Middle frontal gyrus (tissue), 1 donor: ENCODE measurements around the gene CEP120.
A peak's percentile ranks its signal among the peaks of the same experiment; 100 is the strongest.
"Not testable (repeated sequence)": the region's sequence is repeated elsewhere in the genome, so short reads cannot be mapped to it uniquely, and the experiment has no call there.

Experiments used
- DNase-seq: peaks from one replicate; pipeline ENCODE4 v3.0.0-alpha.2; 2015; ENCODE audit warnings: low spot score; ENCODE audit errors: extremely low spot score

Gene CEP120

GRCh38 chr5:123423278-123424149 is at the start of gene CEP120:
CEP120 (minus strand) TSS chr5:123423403; CDS start chr5:123422998, 405 bp downstream.
- peak; percentile 100 for DNase-seq

DNA sequence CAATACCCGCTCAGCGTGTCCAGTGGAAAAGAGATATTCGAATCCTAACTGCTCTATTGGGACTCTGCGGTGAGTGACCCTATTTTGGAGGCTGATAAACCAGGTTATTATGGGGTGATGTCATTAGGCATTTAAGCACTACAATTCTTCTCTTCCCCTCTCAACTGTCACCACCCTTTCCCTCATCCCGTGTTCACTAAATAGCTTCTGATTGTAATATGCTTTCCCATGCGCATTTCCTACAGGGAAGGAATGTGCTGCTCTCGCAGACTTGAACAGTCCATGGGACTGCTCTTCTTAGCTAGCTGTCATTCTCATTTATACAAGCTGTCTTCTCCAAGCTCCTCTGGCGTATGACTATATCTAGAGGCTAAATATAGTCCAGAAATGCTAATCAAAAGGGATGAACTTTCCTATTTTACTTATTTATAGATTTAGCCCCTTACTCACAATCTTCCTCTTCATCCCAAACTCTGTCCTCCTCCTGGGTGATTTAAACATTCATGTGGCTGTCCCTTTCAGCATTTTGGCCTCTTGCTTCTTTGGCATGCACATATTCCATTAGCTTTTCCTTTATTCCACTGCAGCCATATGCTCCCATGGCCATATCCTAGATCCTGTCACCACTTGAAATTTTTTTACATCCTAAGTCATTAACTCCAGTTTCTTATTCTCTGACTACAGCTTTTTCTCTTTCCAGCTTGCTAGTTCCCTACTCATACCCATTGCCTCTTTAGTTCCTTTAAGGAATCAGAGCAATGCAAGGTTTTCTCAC is 49.1 kb upstream of the CEP120 start:
- no peak for DNase-seq

DNA sequence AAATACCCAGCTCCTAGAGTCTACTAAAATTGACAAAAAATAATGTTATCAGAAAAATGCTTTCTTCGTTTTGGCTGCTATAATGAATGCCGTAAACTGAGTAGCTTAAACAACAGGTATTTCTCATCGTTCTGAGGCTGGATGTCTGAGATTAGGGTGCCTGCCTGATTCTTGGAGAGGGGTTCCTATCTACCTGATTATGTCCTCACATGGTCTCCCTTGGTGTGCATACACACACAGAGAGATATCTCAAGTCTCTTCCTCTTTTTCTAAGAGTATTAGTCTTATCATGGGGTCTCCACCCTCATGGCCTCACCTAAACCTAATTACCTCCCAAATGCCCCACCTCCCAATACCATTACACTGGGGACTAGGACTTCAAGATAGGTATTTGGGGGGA is 48.2 kb upstream of the CEP120 start:
- DNase-seq = no peak

GRCh38 chr5:123466839-123467238 is 43.6 kb upstream of the CEP120 start:
- not testable (repeated sequence) for DNase-seq

- DNase-seq = no peak
Observed at GRCh38 chr5:123460296-123460729, 37.1 kb upstream of the CEP120 start.

DNA sequence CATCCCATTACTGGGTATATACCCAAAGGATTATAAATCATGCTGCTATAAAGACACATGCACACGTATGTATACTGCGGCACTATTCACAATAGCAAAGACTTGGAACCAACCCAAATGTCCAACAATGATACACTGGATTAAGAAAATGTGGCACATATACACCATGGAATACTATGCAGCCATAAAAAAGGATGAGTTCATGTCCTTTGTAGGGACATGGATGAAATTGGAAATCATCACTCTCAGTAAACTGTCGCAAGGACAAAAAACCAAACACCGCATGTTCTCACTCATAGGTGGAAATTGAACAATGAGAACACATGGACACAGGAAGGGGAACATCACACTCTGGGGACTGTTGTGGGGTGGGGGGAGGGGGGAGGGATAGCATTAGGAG is 35.8 kb upstream of the CEP120 start:
- DNase-seq = not testable (repeated sequence)

GRCh38 chr5:123456242-123456641 is 33.0 kb upstream of the CEP120 start:
- no peak for DNase-seq

DNA sequence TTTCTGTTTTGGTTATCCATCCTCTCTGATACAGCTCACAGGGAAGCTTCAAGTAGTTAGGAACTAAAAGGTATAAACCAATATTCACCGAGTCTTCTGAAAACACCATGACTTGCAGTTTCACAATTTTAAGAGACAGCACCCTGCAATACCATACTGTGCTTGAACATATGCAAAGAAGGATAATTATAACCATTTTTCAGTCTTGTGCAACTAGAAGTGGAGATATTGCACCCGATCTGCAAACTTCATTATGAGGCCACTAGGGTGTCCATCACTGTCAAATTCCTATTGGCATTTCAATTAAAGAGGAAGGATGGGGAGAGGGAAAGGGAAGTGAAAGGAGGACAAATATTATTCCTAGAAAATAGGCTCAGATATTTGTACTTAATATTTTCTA is 32.4 kb upstream of the CEP120 start:
- DNase-seq = no peak

- DNase-seq = no peak
Observed at GRCh38 chr5:123455095-123455494, 31.9 kb upstream of the CEP120 start.

DNA sequence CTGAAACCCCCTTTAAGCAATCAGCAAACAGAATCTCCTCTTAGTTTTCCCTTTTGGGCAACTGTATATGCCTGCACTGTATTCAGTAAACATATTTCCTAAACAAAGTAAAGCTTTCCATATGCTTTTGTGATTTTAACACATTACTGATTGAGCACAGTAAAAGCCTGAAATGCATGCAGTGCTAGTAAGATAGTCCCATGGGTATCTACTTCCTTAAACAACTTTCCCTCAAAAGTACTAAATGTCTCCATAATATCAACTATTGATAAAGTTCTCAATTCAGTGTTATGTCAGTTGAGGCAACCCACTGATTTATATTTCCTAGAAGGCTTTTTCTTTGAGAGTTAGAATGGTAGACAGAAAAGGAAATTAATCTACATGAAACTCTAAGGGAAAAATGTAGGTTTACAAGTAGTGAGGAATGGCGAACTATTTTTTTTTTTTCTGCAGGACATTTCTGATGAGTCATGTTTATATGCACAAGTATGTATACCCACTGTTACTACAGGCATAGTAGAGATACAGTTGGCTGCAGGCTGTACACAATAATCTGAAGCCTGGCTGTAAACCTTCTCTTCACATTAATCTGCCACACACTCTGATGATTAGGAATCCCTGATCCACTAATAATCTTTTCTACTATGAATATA is 31.2 kb upstream of the CEP120 start:
- no peak for DNase-seq

GRCh38 chr5:123452401-123452800 is 29.2 kb upstream of the CEP120 start:
- no peak for DNase-seq

DNA sequence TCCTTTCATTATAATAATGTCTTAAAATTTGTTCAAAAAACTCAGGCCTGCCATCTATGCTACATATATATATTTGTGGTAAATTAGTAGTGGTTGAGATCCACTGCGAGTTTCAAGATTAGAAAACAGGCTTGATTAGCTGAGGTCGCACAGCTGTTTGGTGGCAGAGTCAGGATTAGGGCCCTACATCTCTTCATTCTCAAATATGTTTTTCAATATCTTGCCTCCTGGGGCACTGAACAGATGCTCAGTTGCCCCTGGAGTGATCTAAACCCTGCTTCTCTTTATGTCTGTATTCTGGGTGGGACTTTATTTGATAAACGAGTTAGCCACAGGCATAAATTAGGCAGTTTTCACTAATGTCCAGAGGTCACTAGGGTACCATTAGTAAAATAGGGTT is 27.8 kb upstream of the CEP120 start:
- DNase-seq = no peak

GRCh38 chr5:123450640-123451039 is 27.4 kb upstream of the CEP120 start:
- DNase-seq = no peak

- DNase-seq = no peak
Observed at GRCh38 chr5:123450114-123450513, 26.9 kb upstream of the CEP120 start.

GRCh38 chr5:123449424-123449974 is 26.3 kb upstream of the CEP120 start:
- no peak for DNase-seq

DNA sequence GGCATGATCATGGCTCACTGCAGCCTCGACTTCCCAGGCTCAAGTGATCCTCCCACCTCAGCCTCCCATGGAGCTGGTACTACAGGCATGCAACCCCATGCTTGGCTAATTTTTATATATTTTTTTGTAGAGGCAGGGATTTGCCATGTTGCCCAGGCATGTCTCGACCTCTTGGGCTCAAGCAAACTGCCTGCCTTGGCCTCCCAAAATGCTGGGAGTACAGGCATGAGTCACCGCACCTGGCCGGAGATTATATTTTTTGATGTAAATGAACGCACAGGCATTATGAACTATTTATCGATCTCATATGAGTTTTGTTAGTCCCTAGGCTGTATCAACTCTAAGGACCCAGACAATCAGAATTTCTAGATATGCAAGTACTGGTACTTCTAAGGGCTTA is 25.5 kb upstream of the CEP120 start:
- no peak for DNase-seq

- DNase-seq = no peak
Observed at GRCh38 chr5:123448017-123448617, 24.9 kb upstream of the CEP120 start.

GRCh38 chr5:123444016-123444415 is 20.8 kb upstream of the CEP120 start:
- no peak for DNase-seq

DNA sequence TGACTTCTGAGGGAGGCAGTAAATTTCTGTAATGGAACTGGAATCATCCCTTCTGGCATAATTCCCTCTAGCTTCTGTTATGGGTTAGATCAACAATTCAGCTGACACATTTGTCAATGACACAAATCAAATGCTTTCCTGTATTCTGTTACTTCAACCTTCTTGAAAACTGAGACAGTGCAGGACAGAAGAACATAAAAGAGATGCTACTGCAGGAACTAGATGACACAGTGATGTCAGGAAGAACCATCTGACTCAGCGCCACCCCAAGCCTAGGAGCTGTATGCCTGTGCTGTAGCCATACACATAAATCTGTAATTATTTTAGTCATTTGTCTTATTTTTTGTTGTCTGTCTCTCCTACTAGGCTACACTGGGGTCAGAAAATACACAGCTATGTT is 18.2 kb upstream of the CEP120 start:
- no peak for DNase-seq

- no peak for DNase-seq
Observed at GRCh38 chr5:123440456-123441181, 17.4 kb upstream of the CEP120 start.

DNA sequence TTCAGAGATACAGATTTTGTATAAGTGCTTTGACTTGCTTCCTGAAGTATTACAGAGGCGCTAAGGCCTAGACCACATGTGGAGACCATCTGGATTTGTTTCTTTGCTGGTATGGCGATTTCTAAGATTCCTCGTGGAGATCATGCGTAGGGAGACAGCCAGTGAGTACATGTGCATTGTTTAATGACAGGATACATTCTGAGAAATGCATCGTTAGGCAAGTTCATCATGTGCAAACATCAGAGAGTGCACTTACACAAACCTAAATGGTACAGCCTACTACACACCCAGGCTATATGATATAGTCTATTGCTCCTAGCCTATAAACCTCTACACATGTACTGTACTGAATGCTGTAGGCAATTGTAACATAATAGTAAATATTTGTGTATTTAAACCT is 16.5 kb upstream of the CEP120 start:
- DNase-seq = no peak
